ENCODE results near the gene PIGB. TPM values are rescaled to one million over a fixed set of nuclear protein-coding genes. Genes with fewer than 3 reads are reported as not detected.

The PIGB gene
- total RNA-seq, 1 donor from 2014 or later: 12.7 TPM

GRCh38 chr15:55320238-55320550, 1.2 kb downstream of the PIGB start:
- no peak overlapping the region for H3K4me3 Mint-ChIP-seq (ENCODE audit: unreplicated experiment)
- H3K9me3 Mint-ChIP-seq (ENCODE audit: unreplicated experiment): no peaks in the 10 kb centered on the region
- no peaks in the 10 kb centered on the region for H3K36me3 Mint-ChIP-seq (ENCODE audit: low read depth, unreplicated experiment)
- DNase-seq (ENCODE audit: low spot score): no peak
- H3K27me3 Mint-ChIP-seq (ENCODE audit: unreplicated experiment): peaks cover 1% of the 10 kb centered on the region
- no peak for TF ChIP-seq CTCF (IDR thresholded peaks at IDR 0.05; ENCODE audit: unreplicated experiment)
- H3K4me1 Mint-ChIP-seq (ENCODE audit: unreplicated experiment): peaks cover 13% of the 10 kb centered on the region
- no peak overlapping the region for H3K27ac Mint-ChIP-seq (ENCODE audit: unreplicated experiment)

DNA sequence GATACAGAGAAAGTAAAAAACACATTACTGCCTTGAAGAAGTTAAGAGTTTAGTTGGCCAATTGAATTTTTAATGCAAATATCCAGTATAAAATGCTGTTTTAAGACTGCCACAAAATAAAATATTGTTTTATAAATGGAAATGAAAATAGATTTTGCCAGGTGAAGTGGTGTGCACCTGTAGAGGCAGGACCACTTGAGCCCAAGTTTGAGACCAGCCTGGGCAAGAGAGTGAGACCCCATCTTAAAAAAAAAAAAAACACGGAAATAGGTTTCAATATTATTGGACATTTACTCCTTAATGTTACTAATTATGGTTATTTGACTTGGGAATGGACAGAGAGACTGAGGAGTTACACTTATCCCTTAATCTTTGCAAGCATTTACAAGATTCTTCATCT, 1.9 kb downstream of the PIGB start:
- Mint-ChIP-seq H3K36me3 (ENCODE audit: low read depth, unreplicated experiment) (no peaks in the 10 kb centered on the region), H3K27me3 (ENCODE audit: unreplicated experiment) (peaks cover 1% of the 10 kb centered on the region), H3K4me3 (ENCODE audit: unreplicated experiment) (no peak overlapping the region), H3K4me1 (ENCODE audit: unreplicated experiment) (peaks cover 10% of the 10 kb centered on the region), H3K9me3 (ENCODE audit: unreplicated experiment) (no peaks in the 10 kb centered on the region), H3K27ac (ENCODE audit: unreplicated experiment) (no peak overlapping the region)
- TF ChIP-seq CTCF (IDR thresholded peaks at IDR 0.05; ENCODE audit: unreplicated experiment): no peak
- DNase-seq (ENCODE audit: low spot score): no peak

DNA sequence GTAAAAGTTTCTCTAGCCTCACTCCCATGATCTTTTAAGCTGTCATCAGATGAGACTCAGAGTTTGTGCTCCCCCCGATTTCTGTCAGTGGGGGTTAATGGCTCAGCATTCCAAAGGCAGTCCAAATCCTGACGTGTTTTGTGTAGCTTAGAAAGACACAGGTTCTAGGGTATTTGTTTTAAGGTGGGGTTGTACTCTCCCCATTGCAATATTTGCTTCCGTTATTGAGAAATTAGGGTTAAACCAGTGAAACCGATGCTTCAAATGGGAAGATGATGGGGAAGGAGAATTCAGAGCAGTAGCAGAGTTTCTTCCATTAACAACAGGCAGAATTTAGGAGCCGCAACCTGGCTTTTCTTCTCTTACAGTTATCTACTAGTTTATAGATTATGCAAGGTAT, 3.4 kb downstream of the PIGB start:
- TF ChIP-seq CTCF (IDR thresholded peaks at IDR 0.05; ENCODE audit: unreplicated experiment): no peak
- Mint-ChIP-seq H3K27ac (ENCODE audit: unreplicated experiment) (no peak overlapping the region), H3K4me1 (ENCODE audit: unreplicated experiment) (peaks cover 10% of the 10 kb centered on the region), H3K9me3 (ENCODE audit: unreplicated experiment) (no peaks in the 10 kb centered on the region), H3K36me3 (ENCODE audit: low read depth, unreplicated experiment) (no peaks in the 10 kb centered on the region), H3K27me3 (ENCODE audit: unreplicated experiment) (peaks cover 1% of the 10 kb centered on the region), H3K4me3 (ENCODE audit: unreplicated experiment) (no peak overlapping the region)
- DNase-seq (ENCODE audit: low spot score): no peak

DNA sequence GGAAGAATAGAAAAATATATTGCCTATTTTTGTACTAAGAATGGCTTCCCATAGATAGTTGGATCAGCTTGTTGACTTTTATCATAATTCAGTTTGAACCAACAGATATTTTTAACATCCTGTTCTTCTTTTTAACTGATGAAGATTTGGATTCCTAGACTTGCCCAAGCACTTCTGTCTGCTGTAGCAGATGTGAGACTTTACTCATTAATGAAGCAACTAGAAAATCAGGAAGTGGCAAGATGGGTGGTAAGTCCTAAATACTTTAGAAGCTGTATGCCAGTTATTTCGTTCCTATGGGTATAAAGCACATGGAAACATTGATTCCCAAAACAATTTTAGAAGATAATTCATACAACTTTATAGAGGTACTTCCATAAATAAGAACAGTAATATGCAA, 8.4 kb downstream of the PIGB start:
- DNase-seq (ENCODE audit: low spot score): no peak
- no peak overlapping the region for H3K27ac Mint-ChIP-seq (ENCODE audit: unreplicated experiment)
- H3K4me3 Mint-ChIP-seq (ENCODE audit: unreplicated experiment): no peak overlapping the region
- H3K36me3 Mint-ChIP-seq (ENCODE audit: low read depth, unreplicated experiment): no peaks in the 10 kb centered on the region
- H3K27me3 Mint-ChIP-seq (ENCODE audit: unreplicated experiment): no peaks in the 10 kb centered on the region
- no peaks in the 10 kb centered on the region for H3K9me3 Mint-ChIP-seq (ENCODE audit: unreplicated experiment)
- no peak for TF ChIP-seq CTCF (IDR thresholded peaks at IDR 0.05; ENCODE audit: unreplicated experiment)
- no peaks in the 10 kb centered on the region for H3K4me1 Mint-ChIP-seq (ENCODE audit: unreplicated experiment)

GRCh38 chr15:55334371-55334770, 15.3 kb downstream of the PIGB start:
- no peak for DNase-seq (ENCODE audit: low spot score)
- Mint-ChIP-seq H3K36me3 (ENCODE audit: low read depth, unreplicated experiment) (peaks cover 5% of the 10 kb centered on the region), H3K4me1 (ENCODE audit: unreplicated experiment) (no peaks in the 10 kb centered on the region), H3K27ac (ENCODE audit: unreplicated experiment) (no peak overlapping the region), H3K9me3 (ENCODE audit: unreplicated experiment) (no peaks in the 10 kb centered on the region), H3K27me3 (ENCODE audit: unreplicated experiment) (no peaks in the 10 kb centered on the region), H3K4me3 (ENCODE audit: unreplicated experiment) (no peak overlapping the region)
- no peak for TF ChIP-seq CTCF (IDR thresholded peaks at IDR 0.05; ENCODE audit: unreplicated experiment)
